Endothelial cell (in vitro differentiated cells): ENCODE data around the gene ALDOA. TPM values are rescaled to one million over a fixed set of nuclear protein-coding genes. Genes with fewer than 3 reads are reported as not detected.
A peak's percentile ranks its signal among the peaks of the same experiment; 100 is the strongest.

Source experiments
- DNase-seq: peaks from one replicate; pipeline ENCODE4 v3.0.0; 2021; ENCODE audit warnings: low spot score
- H3K27ac Mint-ChIP-seq: one replicate; pipeline ENCODE4 v1.8.0; 2021; ENCODE audit warnings: mixed read lengths, inconsistent platforms; ENCODE audit not compliant: unreplicated experiment
- H3K27me3 Mint-ChIP-seq: one replicate; pipeline ENCODE4 v1.8.0; 2021; ENCODE audit warnings: mild to moderate bottlenecking, moderate library complexity, mixed read lengths, inconsistent platforms; ENCODE audit not compliant: unreplicated experiment
- H3K36me3 Mint-ChIP-seq: one replicate; pipeline ENCODE4 v1.8.0; 2021; ENCODE audit warnings: mild to moderate bottlenecking, low read depth, mixed read lengths, inconsistent platforms; ENCODE audit not compliant: unreplicated experiment
- H3K4me1 Mint-ChIP-seq: one replicate; pipeline ENCODE4 v1.8.0; 2021; ENCODE audit warnings: mild to moderate bottlenecking, mixed read lengths, inconsistent platforms; ENCODE audit not compliant: unreplicated experiment
- H3K4me3 Mint-ChIP-seq: one replicate; pipeline ENCODE4 v1.8.0; 2021; ENCODE audit warnings: mild to moderate bottlenecking, mixed read lengths, inconsistent platforms; ENCODE audit not compliant: unreplicated experiment
- H3K9me3 Mint-ChIP-seq: one replicate; pipeline ENCODE4 v1.8.0; 2021; ENCODE audit warnings: mixed read lengths, inconsistent platforms; ENCODE audit not compliant: unreplicated experiment
- CTCF ChIP-seq: fragments of 200-600 bp; sonication (generic); IDR thresholded peaks from one replicate; pipeline ENCODE4 v1.5.0; 2021; ENCODE audit warnings: antibody characterized with exemption; ENCODE audit not compliant: unreplicated experiment
- total RNA-seq: library from RNA; stranded (reverse); fragmentation: NEBNext Ultra II Directional; extraction: Animal tissue kit (Norgen Biotek cat#: 25700); gene quantifications from one replicate; pipeline ENCODE4 v1.2.1, GENCODE V29; 2021; ENCODE audit not compliant: unreplicated experiment

ALDOA gene
- total RNA-seq, 1 donor from 2014 or later, result 551 TPM

GRCh38 chr16:30095166-30096078, 29.9 kb downstream of the ALDOA start:
- DNase-seq, result no peak
- Mint-ChIP-seq H3K4me3 (peak overlapping the region; percentile 83), H3K4me1 (peaks cover 20% of the 10 kb centered on the region)

GRCh38 chr16:30096105-30096861, 30.7 kb downstream of the ALDOA start, which contains the start of gene YPEL3:
Gene YPEL3, minus strand, starts transcription at chr16:30096213. Its CDS starts 731 bp downstream, at chr16:30095482.
- Mint-ChIP-seq H3K9me3 (peaks cover 19% of the 10 kb centered on the region), H3K4me1 (peaks cover 20% of the 10 kb centered on the region), H3K27me3 (peaks cover 12% of the 10 kb centered on the region), H3K36me3 (peaks cover 34% of the 10 kb centered on the region), H3K27ac (peak within 1 kb of the TSS; percentile 83), H3K4me3 (peak within 1 kb of the TSS; percentile 85)
- TF ChIP-seq CTCF, result no peak
- peak; percentile 94 for DNase-seq

More at GRCh38 chr16:30095166-30096078, 29.9 kb downstream of the ALDOA start:
- peaks cover 34% of the 10 kb centered on the region for H3K36me3 Mint-ChIP-seq
- peaks cover 19% of the 10 kb centered on the region for H3K9me3 Mint-ChIP-seq
- H3K27ac Mint-ChIP-seq, result peak overlapping the region; percentile 83
- no peak for TF ChIP-seq CTCF
- peaks cover 12% of the 10 kb centered on the region for H3K27me3 Mint-ChIP-seq

- Mint-ChIP-seq H3K27ac (peak overlapping the region; percentile 78), H3K4me3 (peak overlapping the region; percentile 85), H3K4me1 (peaks cover 19% of the 10 kb centered on the region)
Observed at GRCh38 chr16:30096862-30097563, 31.5 kb downstream of the ALDOA start.

GRCh38 chr16:30104090-30104489, 38.5 kb downstream of the ALDOA start:
- H3K36me3 Mint-ChIP-seq, result peaks cover 41% of the 10 kb centered on the region
- no peak for TF ChIP-seq CTCF
- DNase-seq, result no peak
- H3K27ac Mint-ChIP-seq, result peak overlapping the region; percentile 55
- H3K9me3 Mint-ChIP-seq, result no peaks in the 10 kb centered on the region
- H3K27me3 Mint-ChIP-seq, result peaks cover 1% of the 10 kb centered on the region
- H3K4me1 Mint-ChIP-seq, result peaks cover 14% of the 10 kb centered on the region
- peak overlapping the region; percentile 66 for H3K4me3 Mint-ChIP-seq

More at GRCh38 chr16:30096862-30097563, 31.5 kb downstream of the ALDOA start:
- Mint-ChIP-seq H3K9me3 (peaks cover 19% of the 10 kb centered on the region), H3K27me3 (peaks cover 12% of the 10 kb centered on the region), H3K36me3 (peaks cover 34% of the 10 kb centered on the region)
- TF ChIP-seq CTCF, result no peak
- DNase-seq, result no peak
